Liver (tissue), 9 donors: ENCODE data around the gene SLC30A1. TPM values are rescaled to one million over a fixed set of nuclear protein-coding genes. Genes with fewer than 3 reads are reported as not detected.

Experiments
- DNase-seq: peaks from one replicate; pipeline ENCODE4 v3.0.0-alpha.2; 2017; ENCODE audit warnings: low spot score
- H3K27ac ChIP-seq, 2 donors: one replicate each; pipeline ENCODE4 v1.7.0; 2013; ENCODE audit warnings: inconsistent platforms in 2 of 2, low read length in 2 of 2, control low read depth in 1 of 2, low read depth in 1 of 2, mild to moderate bottlenecking in 1 of 2
- H3K27me3 ChIP-seq, 4 donors: one replicate each; pipeline versions ENCODE4 v1.6.1 to v1.7.0; 2013; ENCODE audit warnings: low read length in 3 of 4, inconsistent platforms in 1 of 4, mild to moderate bottlenecking in 1 of 4, moderate library complexity in 1 of 4; ENCODE audit not compliant: control insufficient read depth in 4 of 4, insufficient read depth in 4 of 4
- H3K36me3 ChIP-seq, 4 donors: one replicate each; pipeline versions ENCODE4 v1.6.1 to v1.7.0; 2013; ENCODE audit warnings: low read length in 3 of 4, mild to moderate bottlenecking in 3 of 4, low read depth in 1 of 4, moderate library complexity in 1 of 4; ENCODE audit not compliant: control insufficient read depth in 4 of 4, insufficient read depth in 3 of 4
- H3K4me1 ChIP-seq, 4 donors: one replicate each; pipeline versions ENCODE4 v1.6.1 to v1.7.0; 2013; ENCODE audit warnings: low read length in 3 of 4, mild to moderate bottlenecking in 3 of 4, moderate library complexity in 1 of 4; ENCODE audit not compliant: control insufficient read depth in 4 of 4, insufficient read depth in 4 of 4
- H3K4me3 ChIP-seq, 3 donors: one replicate each; pipeline versions ENCODE4 v1.6.1 to v1.7.0; 2013; ENCODE audit warnings: low read length in 3 of 3, control low read depth in 1 of 3, low read depth in 1 of 3, mild to moderate bottlenecking in 1 of 3
- H3K9ac ChIP-seq, 2 donors: one replicate each; pipeline ENCODE4 v1.7.0; 2013; ENCODE audit warnings: low read length in 2 of 2, mild to moderate bottlenecking in 2 of 2, moderate library complexity in 2 of 2, control low read depth in 1 of 2, low read depth in 1 of 2
- H3K9me3 ChIP-seq, 4 donors: one replicate each; pipeline versions ENCODE4 v1.6.1 to v1.7.0; 2013; ENCODE audit warnings: low read length in 3 of 4; ENCODE audit not compliant: control insufficient read depth in 4 of 4
- EGR1 ChIP-seq, 2 donors: IDR thresholded peaks; 2 replicates each; pipeline ENCODE4 v1.6.1; 2016 to 2018; ENCODE audit warnings: antibody characterized with exemption in 2 of 2, low read depth in 2 of 2
- FOXA1 ChIP-seq: IDR thresholded peaks from 2 replicates; pipeline ENCODE4 v1.6.1; 2016; ENCODE audit warnings: antibody characterized with exemption
- FOXA2 ChIP-seq: IDR thresholded peaks from 2 replicates; pipeline ENCODE4 v1.6.1; 2016; ENCODE audit warnings: antibody characterized with exemption
- GABPA ChIP-seq, 2 donors: IDR thresholded peaks in 1 of 2; conservative IDR thresholded peaks in 1 of 2; 2 replicates each; pipeline ENCODE4 v1.6.1; 2016; ENCODE audit warnings: antibody characterized with exemption in 2 of 2, mild to moderate bottlenecking in 1 of 2, moderate library complexity in 1 of 2
- HNF4A ChIP-seq, 2 donors: conservative IDR thresholded peaks; 2 replicates each; pipeline ENCODE4 v1.6.1; 2016; ENCODE audit warnings: antibody characterized with exemption in 2 of 2, mild to moderate bottlenecking in 2 of 2
- HNF4G ChIP-seq: IDR thresholded peaks from 2 replicates; pipeline ENCODE4 v1.6.1; 2016; ENCODE audit warnings: antibody characterized with exemption
- JUND ChIP-seq, 2 donors: IDR thresholded peaks; 2 replicates each; pipeline ENCODE4 v1.6.1; 2016; ENCODE audit warnings: antibody characterized with exemption in 2 of 2
- NR2F2 ChIP-seq: IDR thresholded peaks from 2 replicates; pipeline ENCODE4 v1.6.1; 2016; ENCODE audit warnings: antibody characterized with exemption
- RAD21 ChIP-seq, 2 donors: IDR thresholded peaks; 2 replicates each; pipeline ENCODE4 v1.6.1; 2016; ENCODE audit warnings: antibody characterized with exemption in 2 of 2, mild to moderate bottlenecking in 2 of 2
- RXRA ChIP-seq, 2 donors: IDR thresholded peaks; 2 replicates each; pipeline ENCODE4 v1.6.1; 2017 to 2018; ENCODE audit warnings: antibody characterized with exemption in 2 of 2, mild to moderate bottlenecking in 1 of 2
- SP1 ChIP-seq: IDR thresholded peaks from 2 replicates; pipeline ENCODE4 v1.6.1; 2018; ENCODE audit warnings: antibody characterized with exemption, mild to moderate bottlenecking
- TAF1 ChIP-seq: conservative IDR thresholded peaks from 2 replicates; pipeline ENCODE4 v1.6.1; 2016; ENCODE audit warnings: antibody characterized with exemption, mild to moderate bottlenecking
- YY1 ChIP-seq: IDR thresholded peaks from 2 replicates; pipeline ENCODE4 v1.6.1; 2016; ENCODE audit warnings: antibody characterized with exemption, mild to moderate bottlenecking
- WGBS: extraction: QIAGEN DNeasy Blood & Tissue Kit; methylation state at CpG from one replicate; pipeline ENCODE4 v1.1.7; 2013; 5-methylcytosine and 5-hydroxymethylcytosine counted together
- polyA plus RNA-seq, 2 donors: library from polyadenylated mRNA; stranded (reverse) in 1 of 2; unstranded in 1 of 2; fragments of 200-250 nt in 1 of 2; fragments of >200 nt in 1 of 2; fragmentation: Nextera tagmentation in 1 of 2; extraction: Ambion mirVana in 1 of 2; gene quantifications; one replicate each; pipeline versions ENCODE4 v1.2.1 to v1.2.3, GENCODE V29; 2013 to 2015
- total RNA-seq, 2 donors: library from RNA; depleted of rRNA; stranded (reverse); fragments of >200 nt; gene quantifications; one replicate each; pipeline ENCODE4 v1.2.3, GENCODE V29; 2014
- TF ChIP-seq, protein P1 (sequence below): IDR thresholded peaks from 2 replicates; pipeline ENCODE4 v1.6.1; 2016; ENCODE audit warnings: antibody characterized with exemption
- TF ChIP-seq, protein P2 (sequence below): IDR thresholded peaks from 2 replicates; pipeline ENCODE4 v1.6.1; 2016; ENCODE audit warnings: antibody characterized with exemption
- TF ChIP-seq, protein P3 (sequence below): fragments of 150-350 bp; IDR thresholded peaks from 2 replicates; pipeline ENCODE4 v1.5.1; 2017; ENCODE audit warnings: improper control_type of control experiment, low read depth, low read length; ENCODE audit not compliant: missing input control
- TF ChIP-seq, protein P4 (sequence below): IDR thresholded peaks from 2 replicates; pipeline ENCODE4 v1.6.1; 2016; ENCODE audit warnings: antibody characterized with exemption, mild to moderate bottlenecking
- TF ChIP-seq, protein P5 (sequence below): IDR thresholded peaks from 2 replicates; pipeline ENCODE4 v1.6.1; 2016; ENCODE audit warnings: antibody characterized with exemption
- donor health status: healthy.
- donor health status: healthy.
- donor health status: healthy.
- donor health status: healthy.
- donor health status: healthy.

Gene SLC30A1
- total and polyA plus RNA-seq, 4 donors: 14.9 to 83.3 (median 39.4) TPM

DNA sequence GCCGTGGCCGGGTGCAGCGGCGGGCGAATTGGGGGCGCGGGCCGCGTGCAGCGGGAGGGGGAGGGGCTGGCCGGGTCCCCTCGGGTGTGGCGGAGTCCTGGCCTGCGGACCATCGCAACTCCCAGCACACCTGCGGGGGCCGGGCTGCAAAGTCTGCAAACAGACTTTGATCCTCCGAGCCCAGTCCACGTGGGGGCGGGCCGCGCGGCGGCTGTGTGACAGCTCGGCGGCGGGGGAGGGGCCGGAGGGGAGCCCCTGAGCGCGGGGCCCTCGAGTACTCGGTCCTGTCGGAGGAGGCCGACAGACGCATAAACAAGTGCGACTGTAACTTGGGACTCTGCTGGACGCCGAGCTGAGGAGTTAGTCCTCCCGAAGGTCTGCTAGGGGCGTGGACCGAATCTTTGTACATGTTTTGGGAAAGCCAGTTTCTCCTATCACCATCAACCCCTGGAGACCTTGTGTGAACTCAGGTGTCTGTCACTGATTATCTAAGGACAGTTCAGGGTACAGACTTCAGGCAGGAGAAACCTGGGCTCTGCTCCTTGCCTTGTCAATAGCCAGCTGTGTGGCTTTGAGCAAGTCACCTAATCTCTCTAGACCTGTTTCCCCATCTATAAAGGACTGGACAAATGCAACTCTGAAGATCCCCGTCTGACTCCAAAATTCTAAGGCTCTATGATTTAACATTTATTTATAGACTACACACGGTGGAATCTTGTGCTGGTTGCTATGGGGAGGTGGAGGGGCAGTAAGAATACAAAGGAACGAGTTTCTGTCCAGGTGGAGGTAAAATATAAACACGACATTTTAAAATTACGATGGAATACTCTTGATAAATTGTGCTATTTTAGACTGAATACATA is 710 bp upstream of the SLC30A1 start:
- WGBS: 2% methylated on average over 46 of the region's 46 CpGs
- H3K27me3 ChIP-seq: no peaks in the 10 kb centered on the region
- H3K27ac ChIP-seq: peak overlapping the region; percentile 95 to 96
- no peaks in the 10 kb centered on the region for H3K9me3 ChIP-seq
- peaks cover 1 to 29% (median 13%) of the 10 kb centered on the region in 4 donors for H3K4me1 ChIP-seq
- DNase-seq: no peak
- TF ChIP-seq GABPA (IDR thresholded peaks at IDR 0.05 in 1 of 2, conservative IDR thresholded peaks at IDR 0.05 in 1 of 2) (no peak), TAF1 (peak; percentile 60), NR2F2 (no peak), RAD21 (IDR thresholded peaks at IDR 0.05) (peak; percentile 18 to 41), EGR1 (IDR thresholded peaks at IDR 0.05; ENCODE audit: low read depth in 2 of 2) (no peak), HNF4G (peak; percentile 39), RXRA (IDR thresholded peaks at IDR 0.05) (peak; percentile 89 to 92), HNF4A (conservative IDR thresholded peaks at IDR 0.05) (peak; percentile 74 to 82), JUND (IDR thresholded peaks at IDR 0.05) (peak in 1 of 2 donors; percentile 28), FOXA2 (peak; percentile 34), FOXA1 (no peak), SP1 (peak; percentile 54), YY1 (peak; percentile 6)
- TF ChIP-seq, protein P1, sequence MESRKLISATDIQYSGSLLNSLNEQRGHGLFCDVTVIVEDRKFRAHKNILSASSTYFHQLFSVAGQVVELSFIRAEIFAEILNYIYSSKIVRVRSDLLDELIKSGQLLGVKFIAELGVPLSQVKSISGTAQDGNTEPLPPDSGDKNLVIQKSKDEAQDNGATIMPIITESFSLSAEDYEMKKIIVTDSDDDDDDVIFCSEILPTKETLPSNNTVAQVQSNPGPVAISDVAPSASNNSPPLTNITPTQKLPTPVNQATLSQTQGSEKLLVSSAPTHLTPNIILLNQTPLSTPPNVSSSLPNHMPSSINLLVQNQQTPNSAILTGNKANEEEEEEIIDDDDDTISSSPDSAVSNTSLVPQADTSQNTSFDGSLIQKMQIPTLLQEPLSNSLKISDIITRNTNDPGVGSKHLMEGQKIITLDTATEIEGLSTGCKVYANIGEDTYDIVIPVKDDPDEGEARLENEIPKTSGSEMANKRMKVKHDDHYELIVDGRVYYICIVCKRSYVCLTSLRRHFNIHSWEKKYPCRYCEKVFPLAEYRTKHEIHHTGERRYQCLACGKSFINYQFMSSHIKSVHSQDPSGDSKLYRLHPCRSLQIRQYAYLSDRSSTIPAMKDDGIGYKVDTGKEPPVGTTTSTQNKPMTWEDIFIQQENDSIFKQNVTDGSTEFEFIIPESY: peak; percentile 9
- TF ChIP-seq, protein P2, sequence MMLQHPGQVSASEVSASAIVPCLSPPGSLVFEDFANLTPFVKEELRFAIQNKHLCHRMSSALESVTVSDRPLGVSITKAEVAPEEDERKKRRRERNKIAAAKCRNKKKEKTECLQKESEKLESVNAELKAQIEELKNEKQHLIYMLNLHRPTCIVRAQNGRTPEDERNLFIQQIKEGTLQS: no peak
- TF ChIP-seq, protein P3, sequence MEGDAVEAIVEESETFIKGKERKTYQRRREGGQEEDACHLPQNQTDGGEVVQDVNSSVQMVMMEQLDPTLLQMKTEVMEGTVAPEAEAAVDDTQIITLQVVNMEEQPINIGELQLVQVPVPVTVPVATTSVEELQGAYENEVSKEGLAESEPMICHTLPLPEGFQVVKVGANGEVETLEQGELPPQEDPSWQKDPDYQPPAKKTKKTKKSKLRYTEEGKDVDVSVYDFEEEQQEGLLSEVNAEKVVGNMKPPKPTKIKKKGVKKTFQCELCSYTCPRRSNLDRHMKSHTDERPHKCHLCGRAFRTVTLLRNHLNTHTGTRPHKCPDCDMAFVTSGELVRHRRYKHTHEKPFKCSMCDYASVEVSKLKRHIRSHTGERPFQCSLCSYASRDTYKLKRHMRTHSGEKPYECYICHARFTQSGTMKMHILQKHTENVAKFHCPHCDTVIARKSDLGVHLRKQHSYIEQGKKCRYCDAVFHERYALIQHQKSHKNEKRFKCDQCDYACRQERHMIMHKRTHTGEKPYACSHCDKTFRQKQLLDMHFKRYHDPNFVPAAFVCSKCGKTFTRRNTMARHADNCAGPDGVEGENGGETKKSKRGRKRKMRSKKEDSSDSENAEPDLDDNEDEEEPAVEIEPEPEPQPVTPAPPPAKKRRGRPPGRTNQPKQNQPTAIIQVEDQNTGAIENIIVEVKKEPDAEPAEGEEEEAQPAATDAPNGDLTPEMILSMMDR: no peak
- TF ChIP-seq, protein P4, sequence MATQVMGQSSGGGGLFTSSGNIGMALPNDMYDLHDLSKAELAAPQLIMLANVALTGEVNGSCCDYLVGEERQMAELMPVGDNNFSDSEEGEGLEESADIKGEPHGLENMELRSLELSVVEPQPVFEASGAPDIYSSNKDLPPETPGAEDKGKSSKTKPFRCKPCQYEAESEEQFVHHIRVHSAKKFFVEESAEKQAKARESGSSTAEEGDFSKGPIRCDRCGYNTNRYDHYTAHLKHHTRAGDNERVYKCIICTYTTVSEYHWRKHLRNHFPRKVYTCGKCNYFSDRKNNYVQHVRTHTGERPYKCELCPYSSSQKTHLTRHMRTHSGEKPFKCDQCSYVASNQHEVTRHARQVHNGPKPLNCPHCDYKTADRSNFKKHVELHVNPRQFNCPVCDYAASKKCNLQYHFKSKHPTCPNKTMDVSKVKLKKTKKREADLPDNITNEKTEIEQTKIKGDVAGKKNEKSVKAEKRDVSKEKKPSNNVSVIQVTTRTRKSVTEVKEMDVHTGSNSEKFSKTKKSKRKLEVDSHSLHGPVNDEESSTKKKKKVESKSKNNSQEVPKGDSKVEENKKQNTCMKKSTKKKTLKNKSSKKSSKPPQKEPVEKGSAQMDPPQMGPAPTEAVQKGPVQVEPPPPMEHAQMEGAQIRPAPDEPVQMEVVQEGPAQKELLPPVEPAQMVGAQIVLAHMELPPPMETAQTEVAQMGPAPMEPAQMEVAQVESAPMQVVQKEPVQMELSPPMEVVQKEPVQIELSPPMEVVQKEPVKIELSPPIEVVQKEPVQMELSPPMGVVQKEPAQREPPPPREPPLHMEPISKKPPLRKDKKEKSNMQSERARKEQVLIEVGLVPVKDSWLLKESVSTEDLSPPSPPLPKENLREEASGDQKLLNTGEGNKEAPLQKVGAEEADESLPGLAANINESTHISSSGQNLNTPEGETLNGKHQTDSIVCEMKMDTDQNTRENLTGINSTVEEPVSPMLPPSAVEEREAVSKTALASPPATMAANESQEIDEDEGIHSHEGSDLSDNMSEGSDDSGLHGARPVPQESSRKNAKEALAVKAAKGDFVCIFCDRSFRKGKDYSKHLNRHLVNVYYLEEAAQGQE: peak; percentile 18
- TF ChIP-seq, protein P5, sequence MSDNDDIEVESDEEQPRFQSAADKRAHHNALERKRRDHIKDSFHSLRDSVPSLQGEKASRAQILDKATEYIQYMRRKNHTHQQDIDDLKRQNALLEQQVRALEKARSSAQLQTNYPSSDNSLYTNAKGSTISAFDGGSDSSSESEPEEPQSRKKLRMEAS: no peak
- peak overlapping the region in 1 of 2 donors; percentile 83 for H3K9ac ChIP-seq
- peak overlapping the region; percentile 55 to 100 (median 55) for H3K4me3 ChIP-seq
- peaks cover 0 to 16% (median 9%) of the 10 kb centered on the region in 4 donors for H3K36me3 ChIP-seq
